ENCODE results near the gene ZBTB7C. TPM values are rescaled to one million over a fixed set of nuclear protein-coding genes. Genes with fewer than 3 reads are reported as not detected.

ZBTB7C gene
- total RNA-seq, 1 experiment from 2014 or later, result 0.18 TPM

DNA sequence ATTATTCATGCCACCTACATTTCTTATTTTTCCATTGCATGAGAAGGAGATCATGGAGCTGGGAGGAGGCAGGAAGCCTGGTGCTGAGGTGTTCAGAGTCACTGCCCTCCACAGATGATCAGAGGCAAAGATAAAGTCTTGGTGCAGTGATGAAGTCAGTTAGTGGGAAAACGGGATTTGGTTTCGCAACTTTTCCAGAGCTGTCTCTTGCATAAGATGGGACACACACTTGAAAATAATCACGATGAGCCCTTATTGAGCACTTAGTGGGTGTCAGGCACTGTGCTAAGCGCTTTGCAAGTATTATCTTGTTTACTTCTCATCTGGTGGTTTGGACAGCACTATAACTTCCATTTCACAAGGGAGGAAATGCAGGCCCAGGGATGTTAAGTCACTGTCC is 256.6 kb downstream of the ZBTB7C start:
- no peak overlapping the region for H3K4me3 ChIP-seq (ENCODE audit: low read depth, low read length)
- BruUV-seq (replicated peaks), result no TSS peak
- TF ChIP-seq, protein P1, sequence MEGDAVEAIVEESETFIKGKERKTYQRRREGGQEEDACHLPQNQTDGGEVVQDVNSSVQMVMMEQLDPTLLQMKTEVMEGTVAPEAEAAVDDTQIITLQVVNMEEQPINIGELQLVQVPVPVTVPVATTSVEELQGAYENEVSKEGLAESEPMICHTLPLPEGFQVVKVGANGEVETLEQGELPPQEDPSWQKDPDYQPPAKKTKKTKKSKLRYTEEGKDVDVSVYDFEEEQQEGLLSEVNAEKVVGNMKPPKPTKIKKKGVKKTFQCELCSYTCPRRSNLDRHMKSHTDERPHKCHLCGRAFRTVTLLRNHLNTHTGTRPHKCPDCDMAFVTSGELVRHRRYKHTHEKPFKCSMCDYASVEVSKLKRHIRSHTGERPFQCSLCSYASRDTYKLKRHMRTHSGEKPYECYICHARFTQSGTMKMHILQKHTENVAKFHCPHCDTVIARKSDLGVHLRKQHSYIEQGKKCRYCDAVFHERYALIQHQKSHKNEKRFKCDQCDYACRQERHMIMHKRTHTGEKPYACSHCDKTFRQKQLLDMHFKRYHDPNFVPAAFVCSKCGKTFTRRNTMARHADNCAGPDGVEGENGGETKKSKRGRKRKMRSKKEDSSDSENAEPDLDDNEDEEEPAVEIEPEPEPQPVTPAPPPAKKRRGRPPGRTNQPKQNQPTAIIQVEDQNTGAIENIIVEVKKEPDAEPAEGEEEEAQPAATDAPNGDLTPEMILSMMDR (IDR thresholded peaks at IDR 0.05; ENCODE audit: insufficient read depth in 1 of 2, low read depth in 1 of 2, low read length in 1 of 2, severe bottlenecking in 1 of 2, unreplicated experiment in 1 of 2), result no peak
- Mint-ChIP-seq H3K36me3 (ENCODE audit: insufficient read depth, unreplicated experiment) (no peaks in the 10 kb centered on the region), H3K27ac (ENCODE audit: unreplicated experiment) (no peak overlapping the region), H3K9me3 (ENCODE audit: unreplicated experiment) (no peaks in the 10 kb centered on the region), H3K27me3 (ENCODE audit: insufficient read depth, unreplicated experiment) (no peaks in the 10 kb centered on the region), H3K4me1 (ENCODE audit: low read depth, unreplicated experiment) (peaks cover 15% of the 10 kb centered on the region), H3K4me3 (ENCODE audit: unreplicated experiment) (no peak overlapping the region)
- H3K9me3 ChIP-seq, result no peaks in the 10 kb centered on the region
- H3K27me3 ChIP-seq (replicated peaks; ENCODE audit: control insufficient read depth, insufficient read depth, low read length), result no peaks in the 10 kb centered on the region
- no peaks in the 10 kb centered on the region for H3K36me3 ChIP-seq (ENCODE audit: control insufficient read depth, insufficient read depth, low read length)
- DNase-seq, result no peak
- intact Hi-C loops (cut with micrococcal nuclease; ENCODE audit: unreplicated experiment), result no loop called here
- ChIA-PET CTCF (interaction anchor here (0.6 kb wide), 1 partner anchor 408 kb away, joined by 5 read pairs; no protein-coding TSS in a partner anchor), POLR2A (no interaction called here)
- peaks cover 12% of the 10 kb centered on the region for H3K4me1 ChIP-seq

DNA sequence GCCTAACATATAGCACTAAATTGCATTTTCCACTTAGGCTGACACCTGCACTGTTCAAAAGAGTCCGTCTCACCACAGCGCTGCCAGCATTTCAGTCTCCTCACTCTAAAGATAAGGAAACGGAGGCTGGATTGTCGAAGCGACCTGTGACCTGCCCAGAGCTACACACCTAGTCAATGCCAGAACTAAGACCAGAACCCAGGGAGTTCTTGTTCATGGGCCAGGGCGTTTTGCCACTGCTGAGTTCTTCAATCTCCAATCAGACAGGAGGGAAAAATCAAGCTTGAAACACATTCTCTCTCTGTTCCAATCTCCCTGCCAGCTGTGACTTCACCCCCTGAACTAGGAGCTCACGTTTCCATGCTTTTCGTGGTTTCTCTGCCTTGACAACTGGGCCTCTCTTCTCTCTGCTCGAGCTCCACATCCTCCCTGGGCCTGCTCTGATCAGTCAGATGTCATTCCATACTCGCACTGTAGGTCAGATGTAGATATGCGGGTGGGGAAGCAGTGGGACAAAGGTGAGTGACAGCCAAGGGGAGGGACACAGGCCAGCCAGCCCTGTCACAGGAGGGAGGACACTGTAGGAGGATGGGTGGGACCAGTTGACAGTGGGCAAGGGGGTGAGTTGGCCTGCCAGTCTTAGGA is 257.6 kb downstream of the ZBTB7C start:
- Mint-ChIP-seq H3K27ac (ENCODE audit: unreplicated experiment) (no peak overlapping the region), H3K4me1 (ENCODE audit: low read depth, unreplicated experiment) (peaks cover 15% of the 10 kb centered on the region), H3K36me3 (ENCODE audit: insufficient read depth, unreplicated experiment) (no peaks in the 10 kb centered on the region), H3K27me3 (ENCODE audit: insufficient read depth, unreplicated experiment) (no peaks in the 10 kb centered on the region), H3K4me3 (ENCODE audit: unreplicated experiment) (no peak overlapping the region), H3K9me3 (ENCODE audit: unreplicated experiment) (no peaks in the 10 kb centered on the region)
- POLR2A ChIA-PET, result no interaction called here
- H3K4me1 ChIP-seq, result peaks cover 12% of the 10 kb centered on the region
- TF ChIP-seq, protein P1 (IDR thresholded peaks at IDR 0.05; ENCODE audit: insufficient read depth in 1 of 2, low read depth in 1 of 2, low read length in 1 of 2, severe bottlenecking in 1 of 2, unreplicated experiment in 1 of 2), result no peak
- DNase-seq, result no peak
- no peak overlapping the region for H3K4me3 ChIP-seq (ENCODE audit: low read depth, low read length)
- H3K27me3 ChIP-seq (replicated peaks; ENCODE audit: control insufficient read depth, insufficient read depth, low read length), result no peaks in the 10 kb centered on the region
- intact Hi-C loops (cut with micrococcal nuclease; ENCODE audit: unreplicated experiment), result no loop called here
- H3K36me3 ChIP-seq (ENCODE audit: control insufficient read depth, insufficient read depth, low read length), result no peaks in the 10 kb centered on the region
- CTCF ChIA-PET, result no interaction called here
- no TSS peak for BruUV-seq (replicated peaks)
- H3K9me3 ChIP-seq, result no peaks in the 10 kb centered on the region

DNA sequence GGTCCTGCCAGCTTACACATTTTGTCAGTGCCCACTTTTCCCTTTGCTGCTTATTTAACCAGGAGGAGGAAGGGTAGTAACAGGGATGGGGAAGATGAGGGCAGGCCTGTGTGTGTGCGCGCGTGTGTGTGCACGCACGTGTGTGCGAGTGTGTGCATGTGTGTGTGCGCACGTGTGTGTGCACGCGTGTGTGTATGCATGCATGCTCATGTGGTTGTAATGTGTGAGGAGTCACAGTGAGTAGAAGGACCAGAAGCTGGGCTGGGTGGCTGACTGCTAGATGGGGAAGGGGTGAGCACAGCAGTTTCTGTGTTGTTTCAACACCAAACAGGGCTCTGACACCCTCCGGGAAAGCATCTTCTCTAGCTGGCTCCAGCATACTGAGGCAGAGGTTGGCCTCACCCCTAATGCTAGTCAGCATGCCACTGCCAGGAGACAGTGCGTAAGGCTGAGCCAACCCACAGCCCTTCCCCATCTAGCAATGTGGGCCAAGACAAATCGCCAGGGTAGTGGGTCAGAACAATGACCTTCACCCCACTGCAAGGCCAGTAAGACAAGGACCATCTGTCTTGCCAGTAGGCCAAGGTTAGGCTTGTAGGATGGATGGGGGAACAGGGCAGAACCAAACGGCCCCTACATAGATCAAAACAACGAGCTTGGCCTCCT is 260.0 kb downstream of the ZBTB7C start:
- H3K4me3 ChIP-seq (ENCODE audit: low read depth, low read length), result no peak overlapping the region
- H3K36me3 ChIP-seq (ENCODE audit: control insufficient read depth, insufficient read depth, low read length), result no peaks in the 10 kb centered on the region
- BruUV-seq (replicated peaks), result no TSS peak
- TF ChIP-seq, protein P1 (IDR thresholded peaks at IDR 0.05; ENCODE audit: insufficient read depth in 1 of 2, low read depth in 1 of 2, low read length in 1 of 2, severe bottlenecking in 1 of 2, unreplicated experiment in 1 of 2), result no peak
- DNase-seq, result no peak
- intact Hi-C loops (cut with micrococcal nuclease; ENCODE audit: unreplicated experiment), result no loop called here
- H3K4me1 Mint-ChIP-seq (ENCODE audit: low read depth, unreplicated experiment), result peaks cover 15% of the 10 kb centered on the region
- no peaks in the 10 kb centered on the region for H3K9me3 ChIP-seq
- H3K27me3 Mint-ChIP-seq (ENCODE audit: insufficient read depth, unreplicated experiment), result no peaks in the 10 kb centered on the region
- no peaks in the 10 kb centered on the region for H3K27me3 ChIP-seq (replicated peaks; ENCODE audit: control insufficient read depth, insufficient read depth, low read length)
- no peak overlapping the region for H3K27ac Mint-ChIP-seq (ENCODE audit: unreplicated experiment)
- no peaks in the 10 kb centered on the region for H3K9me3 Mint-ChIP-seq (ENCODE audit: unreplicated experiment)
- peaks cover 12% of the 10 kb centered on the region for H3K4me1 ChIP-seq
- POLR2A ChIA-PET, result no interaction called here
- H3K36me3 Mint-ChIP-seq (ENCODE audit: insufficient read depth, unreplicated experiment), result no peaks in the 10 kb centered on the region
- CTCF ChIA-PET, result no interaction called here
- H3K4me3 Mint-ChIP-seq (ENCODE audit: unreplicated experiment), result no peak overlapping the region
